A549 (cell line): ENCODE results near the gene ENTHD1. TPM values are rescaled to one million over a fixed set of nuclear protein-coding genes. Genes with fewer than 3 reads are reported as not detected.
A peak's percentile ranks its signal among the peaks of the same experiment; 100 is the strongest.
"Not testable (repeated sequence)": the region's sequence is repeated elsewhere in the genome, so short reads cannot be mapped to it uniquely, and the experiment has no call there.

Experiments
- ATAC-seq, 2 experiments: fragments of 200-7000 bp in 1 of 2; fragments of >200 bp in 1 of 2; cut with Nextera tagmentation in 1 of 2; cut with Tn5 transposase in 1 of 2; 3 replicates each; pipeline versions ENCODE4 v1.8.0 to v1.9.1; 2018 to 2020; ENCODE audit warnings: mild to moderate bottlenecking in 1 of 2, moderate library complexity in 1 of 2
- CTCF ChIA-PET: fragments of 300-600 bp; sonication (Branson Sonifier 250); formaldehyde crosslinking; extraction: SDS; loops from one replicate; lab custom pipeline; 2021; ENCODE audit warnings: antibody characterized with exemption, inconsistent platforms; lab: Yijun Ruan, JAX
- POLR2A ChIA-PET: fragments of 350-600 bp; formaldehyde crosslinking; extraction: SDS; loops from one replicate; lab custom pipeline; 2021; ENCODE audit warnings: antibody characterized with exemption, inconsistent platforms; lab: Yijun Ruan, JAX
- DNase-seq, 2 experiments: peaks; one replicate each; pipeline versions ENCODE4 v3.0.0 to v3.0.0-alpha.2; 2011 to 2016; ENCODE audit warnings: low read depth in 1 of 2, low spot score in 1 of 2
- FAIRE-seq: peaks from 2 replicates; lab custom pipeline; 2011; peaks lifted over from hg19 to GRCh38; lab: Jason Lieb, UNC
- H3K27ac ChIP-seq, 2 experiments: fragments of >200 bp; sonication (Bioruptor Twin); formaldehyde crosslinking; 3 replicates each; pipeline ENCODE4 v1.5.1; 2016 to 2017
- H3K4me1 ChIP-seq: fragments of >200 bp; sonication (Bioruptor Twin); formaldehyde crosslinking; 3 replicates; pipeline ENCODE4 v1.6.1; 2016
- H3K4me2 ChIP-seq: fragments of >200 bp; sonication (Bioruptor Twin); formaldehyde crosslinking; 3 replicates; pipeline ENCODE4 v1.6.1; 2016
- H3K4me3 ChIP-seq: fragments of >200 bp; sonication (Bioruptor Twin); formaldehyde crosslinking; 3 replicates; pipeline ENCODE4 v1.5.1; 2016
- H3K9me3 ChIP-seq: fragments of >200 bp; sonication (Bioruptor Twin); formaldehyde crosslinking; 3 replicates; pipeline ENCODE4 v1.6.1; 2016
- ATOH8 ChIP-seq: fragments of 250-450 bp; sonication (Bioruptor Pico); IDR thresholded peaks from 2 replicates; pipeline ENCODE4 v1.5.0; 2020; ENCODE audit warnings: low read depth, mild to moderate bottlenecking, moderate library complexity
- BHLHE40 ChIP-seq: IDR thresholded peaks from 2 replicates; pipeline ENCODE4 v1.6.1; 2012; ENCODE audit warnings: low read depth, low read length, inconsistent platforms
- CBX8 ChIP-seq: fragments of 200-600 bp; sonication (generic); IDR thresholded peaks from 2 replicates; pipeline ENCODE4 v1.6.1; 2016
- CEBPB ChIP-seq, 2 experiments: fragments of >200 bp in 1 of 2; sonication (Bioruptor Twin) in 1 of 2; formaldehyde crosslinking in 1 of 2; IDR thresholded peaks; 2 replicates each; pipeline ENCODE4 v1.6.1; 2012 to 2016
- CHD2 ChIP-seq: fragments of 150-350 bp; IDR thresholded peaks from 2 replicates; pipeline ENCODE4 v1.6.1; 2014; ENCODE audit warnings: low read length; ENCODE audit not compliant: partially characterized antibody
- CHD4 ChIP-seq: fragments of 200-600 bp; sonication (generic); IDR thresholded peaks from 2 replicates; pipeline ENCODE4 v1.6.1; 2016; ENCODE audit warnings: antibody characterized with exemption, mild to moderate bottlenecking, borderline replicate concordance
- CTCF ChIP-seq: fragments of >200 bp; sonication (Bioruptor Twin); formaldehyde crosslinking; IDR thresholded peaks from 3 replicates; pipeline ENCODE4 v1.5.1; 2016
- EHF ChIP-seq: fragments of 250-450 bp; sonication (Bioruptor Pico); IDR thresholded peaks from 2 replicates; pipeline ENCODE4 v1.5.0; 2020; ENCODE audit warnings: mild to moderate bottlenecking
- EP300 ChIP-seq, 2 experiments: fragments of >200 bp; sonication (Bioruptor Twin); formaldehyde crosslinking; IDR thresholded peaks; 2 replicates in 1 of 2; 3 replicates in 1 of 2; pipeline ENCODE4 v1.6.1; 2016 to 2017
- ESRRA ChIP-seq: fragments of 150-350 bp; IDR thresholded peaks from 2 replicates; pipeline ENCODE4 v1.6.1; 2014; ENCODE audit warnings: mild to moderate bottlenecking, low read length, borderline replicate concordance
- FOXS1 ChIP-seq: fragments of 250-450 bp; sonication (Bioruptor Pico); IDR thresholded peaks from 2 replicates; pipeline ENCODE4 v1.5.0; 2020; ENCODE audit warnings: mild to moderate bottlenecking, moderate library complexity
- GATA3 ChIP-seq: IDR thresholded peaks from 2 replicates; pipeline ENCODE4 v1.6.1; 2012; ENCODE audit warnings: borderline replicate concordance
- HES2 ChIP-seq: fragments of >200 bp; sonication (Bioruptor Twin); formaldehyde crosslinking; IDR thresholded peaks from 2 replicates; pipeline ENCODE4 v1.6.1; 2016
- HOXB5 ChIP-seq: fragments of 250-450 bp; sonication (Bioruptor Pico); IDR thresholded peaks from 2 replicates; pipeline ENCODE4 v1.5.0; 2020; ENCODE audit warnings: mild to moderate bottlenecking, moderate library complexity
- MAZ ChIP-seq: fragments of 150-350 bp; IDR thresholded peaks from 2 replicates; pipeline ENCODE4 v1.6.1; 2014; ENCODE audit warnings: antibody characterized with exemption, low read depth, low read length, borderline replicate concordance
- POLR2AphosphoS2 ChIP-seq: conservative IDR thresholded peaks from 2 replicates; pipeline ENCODE4 v1.6.1; 2012; ENCODE audit warnings: low read length, improper control_type of control experiment, inconsistent platforms
- RAD21 ChIP-seq, 2 experiments: fragments of >200 bp in 1 of 2; sonication (Bioruptor Twin) in 1 of 2; formaldehyde crosslinking in 1 of 2; IDR thresholded peaks in 1 of 2; conservative IDR thresholded peaks in 1 of 2; 2 replicates in 1 of 2; 3 replicates in 1 of 2; pipeline ENCODE4 v1.6.1; 2012 to 2018; ENCODE audit warnings: inconsistent platforms in 1 of 2
- RCOR1 ChIP-seq: fragments of 150-350 bp; IDR thresholded peaks from 2 replicates; pipeline ENCODE4 v1.6.1; 2014; ENCODE audit warnings: antibody characterized with exemption, low read length, low read depth
- REST ChIP-seq: fragments of 200-600 bp; sonication (generic); IDR thresholded peaks from 2 replicates; pipeline ENCODE4 v1.6.1; 2016; ENCODE audit warnings: antibody characterized with exemption, mild to moderate bottlenecking, moderate library complexity
- RFX5 ChIP-seq: fragments of 450-650 bp; IDR thresholded peaks from 2 replicates; pipeline ENCODE4 v1.7.1; 2014; ENCODE audit warnings: antibody characterized with exemption, mild to moderate bottlenecking, moderate library complexity
- SMC3 ChIP-seq: fragments of >200 bp; sonication (Bioruptor Twin); formaldehyde crosslinking; IDR thresholded peaks from 3 replicates; pipeline ENCODE4 v1.6.1; 2018; ENCODE audit warnings: inconsistent platforms
- TFCP2L1 ChIP-seq: fragments of 250-450 bp; sonication (Bioruptor Pico); IDR thresholded peaks from 2 replicates; pipeline ENCODE4 v1.5.0; 2021; ENCODE audit warnings: mild to moderate bottlenecking
- TP53 ChIP-seq: fragments of 250-450 bp; sonication (Bioruptor Pico); IDR thresholded peaks from 2 replicates; pipeline ENCODE4 v1.5.0; 2021; ENCODE audit warnings: mild to moderate bottlenecking, moderate library complexity
- ZC3H11A ChIP-seq: fragments of 450-650 bp; IDR thresholded peaks from 2 replicates; pipeline ENCODE4 v1.6.1; 2014; ENCODE audit warnings: antibody characterized with exemption, mild to moderate bottlenecking
- ZFP36 ChIP-seq: fragments of 450-650 bp; IDR thresholded peaks from 2 replicates; pipeline ENCODE4 v1.6.1; 2014; ENCODE audit warnings: borderline replicate concordance; ENCODE audit not compliant: partially characterized antibody
- WGBS: methylation state at CpG from one replicate; pipeline ENCODE4 v1.1.6; 2017; ENCODE audit errors: missing lambda C conversion rate; 5-methylcytosine and 5-hydroxymethylcytosine counted together
- polyA plus RNA-seq, 4 experiments: library from polyadenylated mRNA; depleted of rRNA in 3 of 4; stranded (reverse); fragments of >200 nt; fragmentation: RNase III in 1 of 4; extraction: RNeasy Plus Mini Kit Qiagen cat#74134 plus additional on column Dnase treatment in 1 of 4; gene quantifications; 2 replicates in 3 of 4; 3 replicates in 1 of 4; pipeline ENCODE4 v1.2.3, GENCODE V29; 2011 to 2017

The ENTHD1 gene
- polyA plus RNA-seq, 2 of the 4 experiments (the other 2 are of a cell fraction) = not detected

- WGBS = 79% methylated on average over 2 of the region's 2 CpGs
- FAIRE-seq = not testable (repeated sequence)
These were observed 23.8 kb downstream of the ENTHD1 start for GRCh38 chr22:39869797-39870196.

GRCh38 chr22:39868741-39869140, 24.8 kb downstream of the ENTHD1 start:
- ATAC-seq = no peak
- Histone ChIP-seq H3K9me3 (no peaks in the 10 kb centered on the region), H3K27ac (no peak overlapping the region), H3K4me1 (no peaks in the 10 kb centered on the region), H3K4me3 (no peak overlapping the region), H3K4me2 (no peak overlapping the region)
- FAIRE-seq = no peak
- no peak for DNase-seq
- WGBS = 0% methylated on average over 1 of the region's 1 CpG
- CTCF ChIA-PET = no interaction called here
- no peak for TF ChIP-seq CTCF
- no peak for TF ChIP-seq TP53 (CRISPR knock-in tag)
- TF ChIP-seq CHD2 = no peak
- TF ChIP-seq CHD4 = no peak
- no peak for TF ChIP-seq RCOR1
- TF ChIP-seq ZFP36 = no peak
- no peak for TF ChIP-seq EP300 (IDR thresholded peaks at IDR 0.05)
- no peak for TF ChIP-seq HES2
- TF ChIP-seq RFX5 = no peak
- no peak for TF ChIP-seq FOXS1 (CRISPR knock-in tag)
- no peak for TF ChIP-seq ATOH8
- no peak for TF ChIP-seq SMC3
- no peak for TF ChIP-seq BHLHE40
- POLR2A ChIA-PET = interaction anchor here (0.7 kb wide), 1 partner anchor 175 kb away, joined by 7 read pairs; no protein-coding TSS in a partner anchor

More at GRCh38 chr22:39869797-39870196, 23.8 kb downstream of the ENTHD1 start:
- H3K4me1 ChIP-seq, H3K4me3 ChIP-seq, POLR2A ChIA-PET, DNase-seq, H3K27ac ChIP-seq, H3K9me3 ChIP-seq, CTCF ChIA-PET, H3K4me2 ChIP-seq, ATAC-seq: not testable (repeated sequence)
- TF ChIP-seq ZC3H11A = peak; percentile 82

- ATAC-seq (no peak), FAIRE-seq (no peak), DNase-seq (no peak)
- no peaks in the 10 kb centered on the region for H3K4me1 ChIP-seq
- no peaks in the 10 kb centered on the region for H3K9me3 ChIP-seq
- no peak overlapping the region for H3K4me3 ChIP-seq
- CTCF ChIA-PET = interaction anchor here (1.5 kb wide), 1 partner anchor 36 kb away, joined by 3 read pairs; no protein-coding TSS in a partner anchor
- no peak overlapping the region for H3K4me2 ChIP-seq
- TF ChIP-seq SMC3 (no peak), EHF (CRISPR knock-in tag) (no peak), POLR2AphosphoS2 (no peak), HES2 (no peak), FOXS1 (CRISPR knock-in tag) (no peak), GATA3 (no peak), RAD21 (conservative IDR thresholded peaks at IDR 0.05 in 1 of 2, IDR thresholded peaks at IDR 0.05 in 1 of 2) (no peak), RFX5 (no peak), REST (no peak), MAZ (no peak), CBX8 (no peak), ESRRA (no peak), HOXB5 (CRISPR knock-in tag) (no peak), CEBPB (IDR thresholded peaks at IDR 0.05) (no peak), TFCP2L1 (no peak)
- 27% methylated on average over 7 of the region's 7 CpGs for WGBS
- POLR2A ChIA-PET = no interaction called here
- H3K27ac ChIP-seq = no peak overlapping the region
These were observed 33.5 kb downstream of the ENTHD1 start for GRCh38 chr22:39859903-39860588.
